ENCODE measurements around the gene RAB9A.

Gene RAB9A

GRCh38 chrX:13687203-13687602 lies 1.7 kb upstream of the RAB9A start:
- no peak for DNase-seq (ENCODE audit: low read depth in 1 of 2, low spot score in 1 of 2)
- TF ChIP-seq POLR2AphosphoS5 (IDR thresholded peaks at IDR 0.05; ENCODE audit: low read depth) (no peak), GABPA (IDR thresholded peaks at IDR 0.05; ENCODE audit: low read depth) (no peak)
- peaks cover 3% of the 10 kb centered on the region for H3K27me3 ChIP-seq (ENCODE audit: insufficient read depth, poor library complexity, severe bottlenecking)
- H3K27ac ChIP-seq (replicated peaks) = peak overlapping the region; percentile 71; the same call in 1 of the 2 replicates
- H3K4me3 ChIP-seq (replicated peaks; ENCODE audit: insufficient read depth, low read length) = no peak overlapping the region

GRCh38 chrX:13688384-13688957 lies 457 bp upstream of the RAB9A start:
- no peak for TF ChIP-seq REST (IDR thresholded peaks at IDR 0.05; ENCODE audit: insufficient replicate concordance, low read depth)
- TF ChIP-seq POLR2AphosphoS5 (IDR thresholded peaks at IDR 0.05; ENCODE audit: low read depth) = no peak
- TF ChIP-seq CTCF (IDR thresholded peaks at IDR 0.05; ENCODE audit: insufficient read depth, low read length) = no peak
- TF ChIP-seq GABPA (IDR thresholded peaks at IDR 0.05; ENCODE audit: low read depth) = no peak
- TF ChIP-seq SPI1 (IDR thresholded peaks at IDR 0.05; ENCODE audit: borderline replicate concordance, low read depth) = no peak
- H3K4me3 ChIP-seq (replicated peaks; ENCODE audit: insufficient read depth, low read length) = peak overlapping the region; percentile 65
- no peak for DNase-seq (ENCODE audit: low read depth in 1 of 2, low spot score in 1 of 2)
- peak overlapping the region; percentile 71 for H3K27ac ChIP-seq (replicated peaks)
- H3K27me3 ChIP-seq (ENCODE audit: insufficient read depth, poor library complexity, severe bottlenecking) = peaks cover 3% of the 10 kb centered on the region

- no peak for DNase-seq (ENCODE audit: low read depth in 1 of 2, low spot score in 1 of 2)
- Histone ChIP-seq H3K27me3 (ENCODE audit: insufficient read depth, poor library complexity, severe bottlenecking) (peaks cover 3% of the 10 kb centered on the region), H3K4me3 (replicated peaks; ENCODE audit: insufficient read depth, low read length) (peak overlapping the region; percentile 65), H3K27ac (replicated peaks) (peak overlapping the region; percentile 71)
- TF ChIP-seq REST (IDR thresholded peaks at IDR 0.05; ENCODE audit: insufficient replicate concordance, low read depth) (no peak), CTCF (IDR thresholded peaks at IDR 0.05; ENCODE audit: insufficient read depth, low read length) (no peak), POLR2AphosphoS5 (IDR thresholded peaks at IDR 0.05; ENCODE audit: low read depth) (no peak), GABPA (IDR thresholded peaks at IDR 0.05; ENCODE audit: low read depth) (no peak)
These were observed 848 bp downstream of the RAB9A start for GRCh38 chrX:13689741-13690211.

GRCh38 chrX:13690836-13691235 lies 1.9 kb downstream of the RAB9A start:
- Histone ChIP-seq H3K27ac (replicated peaks) (no peak overlapping the region), H3K4me3 (replicated peaks; ENCODE audit: insufficient read depth, low read length) (peak overlapping the region; percentile 65; the same call in 1 of the 2 replicates), H3K27me3 (ENCODE audit: insufficient read depth, poor library complexity, severe bottlenecking) (peaks cover 3% of the 10 kb centered on the region)
- DNase-seq (ENCODE audit: low read depth in 1 of 2, low spot score in 1 of 2) = no peak
- TF ChIP-seq CTCF (IDR thresholded peaks at IDR 0.05; ENCODE audit: insufficient read depth, low read length) = no peak
- TF ChIP-seq REST (IDR thresholded peaks at IDR 0.05; ENCODE audit: insufficient replicate concordance, low read depth) = no peak
- TF ChIP-seq POLR2AphosphoS5 (IDR thresholded peaks at IDR 0.05; ENCODE audit: low read depth) = no peak
- TF ChIP-seq GABPA (IDR thresholded peaks at IDR 0.05; ENCODE audit: low read depth) = no peak
- no peak for TF ChIP-seq SPI1 (IDR thresholded peaks at IDR 0.05; ENCODE audit: borderline replicate concordance, low read depth)

Data from HL-60 (cell line).